K562 (cell line): Measurements from ENCODE around the gene TENM3. TPM values are rescaled to one million over a fixed set of nuclear protein-coding genes. Genes with fewer than 3 reads are reported as not detected.

ENCODE experiments used
- ATAC-seq: fragments of 200-7000 bp; cut with Tn5 transposase; 3 replicates; pipeline ENCODE4 v1.9.1; 2020; ENCODE audit warnings: moderate library complexity
- BruUV-seq: library from RNA; stranded (reverse); fragments of 400-500 nt; replicated peaks from 2 replicates; lab custom pipeline; 2021; lab: Mats Ljungman, UMichigan
- CTCF ChIA-PET: fragments of 300-600 bp; formaldehyde crosslinking; extraction: SDS; loops from one replicate; lab custom pipeline; 2021; ENCODE audit warnings: low intra/inter-chr PET ratio; lab: Yijun Ruan, JAX
- POLR2A ChIA-PET: fragments of 300-600, 350-650 bp; sonication (Branson Sonifier 250); formaldehyde crosslinking; extraction: SDS; loops from one replicate; lab custom pipeline; 2021; ENCODE audit warnings: antibody characterized with exemption, inconsistent platforms; lab: Yijun Ruan, JAX
- DNase-seq, 4 experiments: peaks; one replicate each; pipeline versions ENCODE4 v3.0.0 to v3.0.0-alpha.2; 2011 to 2018; ENCODE audit warnings: low spot score in 3 of 4, mixed read lengths in 3 of 4; ENCODE audit errors: extremely low read depth in 1 of 4
- FAIRE-seq: peaks from 2 replicates; lab custom pipeline; 2011; peaks lifted over from hg19 to GRCh38; lab: Jason Lieb, UNC
- H2AFZ ChIP-seq: 2 replicates; pipeline ENCODE4 v1.6.0; 2011; ENCODE audit warnings: low read depth, low read length, control low read depth, inconsistent platforms
- H3K27ac ChIP-seq: fragments of 200-600 bp; 3 replicates; pipeline ENCODE4 v1.8.0; 2011; ENCODE audit warnings: low read depth, mild to moderate bottlenecking, control low read depth, inconsistent platforms, low read length, moderate library complexity, mixed read lengths; ENCODE audit errors: extremely low read depth
- H3K27me3 ChIP-seq, 2 experiments: fragments of 300-600 bp in 1 of 2; 2 replicates in 1 of 2; 3 replicates in 1 of 2; pipeline versions ENCODE4 v1.6.0 to v1.8.0; 2011; ENCODE audit warnings: inconsistent platforms in 2 of 2, low read length in 2 of 2, mild to moderate bottlenecking in 1 of 2, mixed read lengths in 1 of 2, moderate library complexity in 1 of 2; ENCODE audit not compliant: control insufficient read depth in 2 of 2, insufficient read depth in 2 of 2
- H3K36me3 ChIP-seq: fragments of 300-600 bp; 3 replicates; pipeline ENCODE4 v1.8.0; 2011; ENCODE audit warnings: mild to moderate bottlenecking, low read length, inconsistent platforms; ENCODE audit not compliant: control insufficient read depth, insufficient read depth
- H3K4me1 ChIP-seq, 2 experiments: fragments of 200-600 bp in 1 of 2; replicated peaks in 1 of 2; 2 replicates in 1 of 2; 3 replicates in 1 of 2; pipeline versions ENCODE4 v1.5.1 to v1.8.0; 2011; ENCODE audit warnings: inconsistent platforms in 2 of 2, low read length in 2 of 2, mild to moderate bottlenecking in 1 of 2, mixed read lengths in 1 of 2, moderate library complexity in 1 of 2; ENCODE audit not compliant: control insufficient read depth in 2 of 2, insufficient read depth in 2 of 2
- H3K4me2 ChIP-seq: 2 replicates; pipeline ENCODE4 v1.6.1; 2011; ENCODE audit warnings: low read length, control low read depth, inconsistent platforms, mixed read lengths; ENCODE audit not compliant: insufficient read depth
- H3K4me3 ChIP-seq: fragments of 200-600 bp; sonication (generic), shearing (Covaris generic); 2 replicates; pipeline ENCODE4 v1.5.1; 2016; ENCODE audit warnings: control low read depth, inconsistent platforms
- H3K79me2 ChIP-seq: fragments of 200-600 bp; 3 replicates; pipeline ENCODE4 v1.8.0; 2011; ENCODE audit warnings: low read length, inconsistent platforms; ENCODE audit not compliant: control insufficient read depth, insufficient read depth
- H3K9ac ChIP-seq, 2 experiments: 2 replicates each; pipeline versions ENCODE4 v1.6.0 to v1.6.1; 2011; ENCODE audit warnings: low read depth in 2 of 2, low read length in 2 of 2, control low read depth in 1 of 2, inconsistent platforms in 1 of 2, mild to moderate bottlenecking in 1 of 2, mixed read lengths in 1 of 2; ENCODE audit not compliant: insufficient read depth in 1 of 2
- H3K9me1 ChIP-seq: one replicate; pipeline ENCODE4 v1.6.0; 2011; ENCODE audit warnings: inconsistent platforms, mild to moderate bottlenecking, low read length, moderate library complexity; ENCODE audit not compliant: control insufficient read depth, insufficient read depth
- H3K9me3 ChIP-seq: replicated peaks from 2 replicates; pipeline ENCODE4 v1.5.1; 2011; ENCODE audit warnings: low read depth, low read length, inconsistent platforms; ENCODE audit not compliant: control insufficient read depth, insufficient read depth
- H4K20me1 ChIP-seq: replicated peaks from 2 replicates; pipeline ENCODE4 v1.6.1; 2011; ENCODE audit warnings: low read length, inconsistent platforms, mixed read lengths; ENCODE audit not compliant: control insufficient read depth, insufficient read depth
- BRF2 ChIP-seq: IDR thresholded peaks from 3 replicates; pipeline ENCODE4 v1.6.1; 2011; ENCODE audit warnings: borderline replicate concordance, mild to moderate bottlenecking; ENCODE audit not compliant: insufficient read length, insufficient read depth
- NFXL1 ChIP-seq: fragments of 450-650 bp; formaldehyde crosslinking; IDR thresholded peaks from 2 replicates; pipeline ENCODE4 v1.4.0; 2021; ENCODE audit warnings: mild to moderate bottlenecking
- NR4A1 ChIP-seq, 2 experiments: fragments of 250-450 bp in 1 of 2; fragments of 450-650 bp in 1 of 2; sonication (Bioruptor Pico) in 1 of 2; IDR thresholded peaks; 2 replicates each; pipeline versions ENCODE4 v1.4.0 to v1.6.1; 2016 to 2020; ENCODE audit warnings: mild to moderate bottlenecking in 2 of 2, missing compliant biosample characterization in 1 of 2, missing genetic modification characterization in 1 of 2, moderate library complexity in 1 of 2
- SMAD4 ChIP-seq: fragments of 250-450 bp; sonication (Bioruptor Pico); conservative IDR thresholded peaks from 2 replicates; pipeline ENCODE4 v1.8.0; 2021; ENCODE audit warnings: inconsistent platforms, mild to moderate bottlenecking, moderate library complexity
- WGBS: fragments of 100-300 bp; shearing (Covaris generic); methylation state at CpG from one replicate; pipeline ENCODE4 v1.1.6; 2016; ENCODE audit warnings: low coverage, mixed read lengths; ENCODE audit not compliant: insufficient coverage; ENCODE audit errors: missing lambda C conversion rate; 5-methylcytosine and 5-hydroxymethylcytosine counted together
- in situ Hi-C: fragments of 300-500 bp; cut with MboI; formaldehyde crosslinking; loops from 4 replicates; pipeline ENCODE4 v1.15.0; 2018; ENCODE audit warnings: inconsistent platforms, mixed read lengths
- intact Hi-C: fragments of 100-400 bp; cut with micrococcal nuclease; formaldehyde crosslinking; loops from 2 replicates; pipeline ENCODE4 v1.14.2; 2022
- polyA plus RNA-seq, 8 experiments: library from polyadenylated mRNA; depleted of rRNA in 4 of 8; stranded (reverse) in 5 of 8; unstranded in 3 of 8; fragments of >200 nt; fragmentation: Nextera tagmentation in 2 of 8; fragmentation: Illumina TruSeq in 1 of 8; extraction: Ambion mirVana in 2 of 8; extraction: Trizol in 1 of 8; gene quantifications; 2 replicates each; pipeline versions ENCODE4 v1.2.1 to v1.2.3, GENCODE V29; 2011 to 2014; ENCODE audit warnings: inconsistent platforms in 1 of 8, missing spikeins in 1 of 8
- total RNA-seq, 7 experiments: library from RNA; depleted of rRNA in 6 of 7; stranded (reverse); fragments of >200 nt in 6 of 7; fragmentation: Illumina TruSeq in 2 of 7; extraction: Trizol in 2 of 7; gene quantifications; 2 replicates each; pipeline versions ENCODE4 v1.2.1 to v1.2.3, GENCODE V29; 2011 to 2021; ENCODE audit warnings: low replicate concordance in 1 of 7

Gene TENM3
- total and polyA plus RNA-seq, 9 of the 15 experiments (the other 6 are each of a cell fraction or from before 2014, with no cell fraction given): 0.01 to 0.02 TPM; not detected in 7

GRCh38 chr4:182647646-182648300 is 404.6 kb downstream of the TENM3 start:
- POLR2A ChIA-PET: no interaction called here

More at GRCh38 chr4:182647646-182648300, 404.6 kb downstream of the TENM3 start:
- H3K27me3 ChIP-seq: peaks cover 0 to 2% of the 10 kb centered on the region in 2 experiments; a peak in 1 of 5 replicates
- no peaks in the 10 kb centered on the region for H3K4me1 ChIP-seq
- no peaks in the 10 kb centered on the region for H3K9me3 ChIP-seq
- CTCF ChIA-PET: no interaction called here
- TF ChIP-seq NR4A1 (CRISPR knock-in tag; IDR thresholded peaks at IDR 0.05) (no peak), NR4A1 (tag; IDR thresholded peaks at IDR 0.05) (no peak), SMAD4 (CRISPR knock-in tag) (no peak), NFXL1 (CRISPR knock-in tag) (no peak), BRF2 (no peak)
- H3K4me2 ChIP-seq: no peak overlapping the region
- no peaks in the 10 kb centered on the region for H3K79me2 ChIP-seq
- H3K4me3 ChIP-seq: no peak overlapping the region
- H3K9me1 ChIP-seq: no peaks in the 10 kb centered on the region
- H4K20me1 ChIP-seq: no peaks in the 10 kb centered on the region
- no peak overlapping the region for H3K9ac ChIP-seq
- H2AFZ ChIP-seq: no peak overlapping the region
- WGBS: 0% methylated on average over 4 of the region's 4 CpGs
- DNase-seq (no peak), FAIRE-seq (no peak), ATAC-seq (no peak)
- in situ Hi-C loops (no loop called here), intact Hi-C loops (no loop called here)
- BruUV-seq: no TSS peak
- H3K36me3 ChIP-seq: no peaks in the 10 kb centered on the region
- H3K27ac ChIP-seq: no peak overlapping the region
